ENCODE data around the gene CST6.
A peak's percentile ranks its signal among the peaks of the same experiment; 100 is the strongest.

Gene CST6

DNA sequence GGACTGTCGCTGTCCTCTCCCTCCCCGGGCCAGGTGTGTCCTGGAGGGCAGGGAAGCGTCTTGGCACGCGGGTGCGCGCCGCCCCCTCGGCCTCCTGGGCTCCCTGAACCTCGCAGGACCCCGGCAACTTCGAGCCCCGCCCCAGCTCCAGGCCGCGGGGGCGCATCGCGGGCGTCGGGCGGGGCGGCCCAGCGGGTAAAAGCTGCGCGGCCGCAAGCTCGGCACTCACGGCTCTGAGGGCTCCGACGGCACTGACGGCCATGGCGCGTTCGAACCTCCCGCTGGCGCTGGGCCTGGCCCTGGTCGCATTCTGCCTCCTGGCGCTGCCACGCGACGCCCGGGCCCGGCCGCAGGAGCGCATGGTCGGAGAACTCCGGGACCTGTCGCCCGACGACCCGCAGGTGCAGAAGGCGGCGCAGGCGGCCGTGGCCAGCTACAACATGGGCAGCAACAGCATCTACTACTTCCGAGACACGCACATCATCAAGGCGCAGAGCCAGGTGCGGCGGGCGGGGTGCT lies at the start of gene CST6:
TSS of gene CST6 (plus strand) at position 224 of the 519 bp plus-strand sequence. CDS start at position 261, 37 bp downstream.
- Histone ChIP-seq H3K27me3 (ENCODE audit: control insufficient read depth, insufficient read depth, low read length) (peaks cover 21% of the 10 kb centered on the region), H3K27ac (ENCODE audit: low read depth, low read length) (no peak within 1 kb of the TSS), H3K4me1 (ENCODE audit: control insufficient read depth, insufficient read depth, low read length) (no peaks in the 10 kb centered on the region), H3K4me3 (ENCODE audit: low read length) (peak within 1 kb of the TSS; percentile 30), H3K36me3 (ENCODE audit: control insufficient read depth, insufficient read depth, low read length) (no peaks in the 10 kb centered on the region), H3K9ac (ENCODE audit: low read length) (no peak within 1 kb of the TSS)

- H3K4me1 ChIP-seq (ENCODE audit: control insufficient read depth, insufficient read depth, low read length) = peaks cover 14% of the 10 kb centered on the region
- H3K27me3 ChIP-seq (ENCODE audit: control insufficient read depth, insufficient read depth, low read length) = no peaks in the 10 kb centered on the region
- H3K27ac ChIP-seq (ENCODE audit: low read depth, low read length) = peak overlapping the region; percentile 94
- H3K4me3 ChIP-seq (ENCODE audit: low read length) = peak overlapping the region; percentile 94
- H3K9ac ChIP-seq (ENCODE audit: low read length) = peak overlapping the region; percentile 53
- H3K36me3 ChIP-seq (ENCODE audit: control insufficient read depth, insufficient read depth, low read length) = peaks cover 33% of the 10 kb centered on the region
Measured at GRCh38 chr11:65962141-65962564, 49.7 kb upstream of the CST6 start.

DNA sequence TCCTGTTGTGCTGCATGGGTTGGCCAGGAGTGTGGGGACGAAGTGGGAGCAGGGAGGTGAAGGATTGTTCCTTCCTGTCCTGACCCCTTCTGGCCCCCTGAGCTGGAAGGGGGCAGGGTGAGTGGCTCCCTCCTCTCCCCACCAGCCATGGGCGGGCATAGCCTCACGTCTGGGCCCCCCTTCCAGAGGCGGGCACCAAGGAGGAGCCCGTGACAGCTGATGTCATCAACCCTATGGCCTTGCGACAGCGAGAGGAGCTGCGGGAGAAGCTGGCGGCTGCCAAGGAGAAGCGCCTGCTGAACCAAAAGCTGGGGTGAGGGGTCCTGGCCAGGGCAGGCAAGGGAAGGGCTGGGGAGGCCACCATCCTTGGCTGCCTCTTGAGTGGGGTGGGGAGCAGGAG lies 46.9 kb upstream of the CST6 start:
- Histone ChIP-seq H3K36me3 (ENCODE audit: control insufficient read depth, insufficient read depth, low read length) (peaks cover 43% of the 10 kb centered on the region), H3K27me3 (ENCODE audit: control insufficient read depth, insufficient read depth, low read length) (no peaks in the 10 kb centered on the region), H3K4me3 (ENCODE audit: low read length) (no peak overlapping the region), H3K27ac (ENCODE audit: low read depth, low read length) (no peak overlapping the region), H3K4me1 (ENCODE audit: control insufficient read depth, insufficient read depth, low read length) (peaks cover 14% of the 10 kb centered on the region), H3K9ac (ENCODE audit: low read length) (no peak overlapping the region)

GRCh38 chr11:65965986-65966762 lies 45.6 kb upstream of the CST6 start:
- Histone ChIP-seq H3K4me1 (ENCODE audit: control insufficient read depth, insufficient read depth, low read length) (peaks cover 14% of the 10 kb centered on the region), H3K9ac (ENCODE audit: low read length) (no peak overlapping the region), H3K27me3 (ENCODE audit: control insufficient read depth, insufficient read depth, low read length) (no peaks in the 10 kb centered on the region), H3K27ac (ENCODE audit: low read depth, low read length) (no peak overlapping the region), H3K36me3 (ENCODE audit: control insufficient read depth, insufficient read depth, low read length) (peaks cover 43% of the 10 kb centered on the region), H3K4me3 (ENCODE audit: low read length) (no peak overlapping the region)

DNA sequence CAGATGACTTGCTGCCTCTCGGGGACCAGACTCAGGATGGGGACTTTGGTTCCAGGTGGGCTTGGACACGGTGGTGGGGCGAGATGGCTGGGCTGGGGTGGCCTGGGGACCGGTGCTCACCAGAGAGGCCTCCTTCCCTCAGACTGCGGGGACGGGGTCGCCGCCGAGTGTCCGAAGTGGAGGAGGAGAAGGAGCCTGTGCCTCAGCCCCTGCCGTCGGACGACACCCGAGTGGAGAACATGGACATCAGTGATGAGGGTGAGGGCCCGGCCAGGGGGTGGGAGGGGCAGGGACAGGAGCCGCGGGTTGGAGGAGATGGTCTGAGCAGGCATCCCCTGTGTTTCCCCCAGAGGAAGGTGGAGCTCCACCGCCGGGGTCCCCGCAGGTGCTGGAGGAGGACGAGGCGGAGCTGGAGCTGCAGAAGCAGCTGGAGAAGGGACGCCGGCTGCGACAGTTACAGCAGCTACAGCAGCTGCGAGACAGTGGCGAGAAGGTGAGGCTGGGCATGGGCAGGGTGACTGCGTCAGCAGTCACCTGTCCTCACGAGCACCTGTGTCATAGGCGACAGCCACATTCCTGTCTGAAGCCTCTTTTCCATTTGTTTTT lies 44.4 kb upstream of the CST6 start:
- H3K4me3 ChIP-seq (ENCODE audit: low read length) = no peak overlapping the region
- peaks cover 11% of the 10 kb centered on the region for H3K4me1 ChIP-seq (ENCODE audit: control insufficient read depth, insufficient read depth, low read length)
- no peak overlapping the region for H3K9ac ChIP-seq (ENCODE audit: low read length)
- H3K27ac ChIP-seq (ENCODE audit: low read depth, low read length) = no peak overlapping the region
- peaks cover 43% of the 10 kb centered on the region for H3K36me3 ChIP-seq (ENCODE audit: control insufficient read depth, insufficient read depth, low read length)
- no peaks in the 10 kb centered on the region for H3K27me3 ChIP-seq (ENCODE audit: control insufficient read depth, insufficient read depth, low read length)

DNA sequence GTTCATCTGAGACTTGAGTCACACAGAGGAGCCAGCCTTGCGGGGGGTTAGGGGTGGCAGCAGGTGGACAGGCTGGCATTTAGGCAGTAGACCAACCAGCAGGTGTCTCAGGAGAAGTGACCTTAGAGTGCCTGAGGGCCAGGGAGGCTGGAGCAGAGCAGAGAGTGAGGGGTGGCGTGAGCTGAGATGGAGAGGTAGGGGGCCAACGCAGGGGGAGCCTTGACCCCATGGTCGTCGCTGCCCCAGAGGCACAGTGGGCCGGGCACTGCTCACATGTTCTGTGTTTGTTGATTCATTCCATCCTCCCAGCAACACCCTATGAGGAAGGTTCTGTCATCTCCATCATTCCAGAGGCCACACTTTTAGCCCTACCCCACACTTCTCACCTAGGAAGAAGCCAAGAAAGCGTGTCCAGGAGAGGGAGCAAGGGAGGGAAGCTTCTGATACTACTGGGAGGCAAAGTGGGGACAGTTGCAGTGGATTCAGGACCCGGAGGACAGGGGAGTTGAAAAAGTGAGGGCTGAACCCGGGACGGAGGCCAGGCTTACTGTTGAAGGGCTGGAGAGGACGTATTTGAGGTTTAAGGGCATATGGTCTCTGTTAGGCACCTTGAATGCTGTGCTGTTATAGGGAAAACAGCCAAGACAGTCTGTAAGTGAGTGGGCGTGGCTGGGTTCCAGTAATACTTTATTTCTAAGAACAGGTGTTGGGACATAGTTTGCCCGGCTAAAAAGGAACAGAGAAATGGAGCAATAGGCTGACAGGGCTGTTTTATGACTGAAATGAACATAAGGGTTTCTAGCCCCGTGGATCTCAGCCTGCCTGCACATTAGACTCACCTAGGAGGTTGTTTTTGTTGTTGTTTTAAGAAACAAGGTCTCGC lies 43.0 kb upstream of the CST6 start:
- peaks cover 45% of the 10 kb centered on the region for H3K36me3 ChIP-seq (ENCODE audit: control insufficient read depth, insufficient read depth, low read length)
- H3K27me3 ChIP-seq (ENCODE audit: control insufficient read depth, insufficient read depth, low read length) = no peaks in the 10 kb centered on the region
- H3K4me1 ChIP-seq (ENCODE audit: control insufficient read depth, insufficient read depth, low read length) = peaks cover 1% of the 10 kb centered on the region
- H3K9ac ChIP-seq (ENCODE audit: low read length) = no peak overlapping the region
- no peak overlapping the region for H3K27ac ChIP-seq (ENCODE audit: low read depth, low read length)
- no peak overlapping the region for H3K4me3 ChIP-seq (ENCODE audit: low read length)

DNA sequence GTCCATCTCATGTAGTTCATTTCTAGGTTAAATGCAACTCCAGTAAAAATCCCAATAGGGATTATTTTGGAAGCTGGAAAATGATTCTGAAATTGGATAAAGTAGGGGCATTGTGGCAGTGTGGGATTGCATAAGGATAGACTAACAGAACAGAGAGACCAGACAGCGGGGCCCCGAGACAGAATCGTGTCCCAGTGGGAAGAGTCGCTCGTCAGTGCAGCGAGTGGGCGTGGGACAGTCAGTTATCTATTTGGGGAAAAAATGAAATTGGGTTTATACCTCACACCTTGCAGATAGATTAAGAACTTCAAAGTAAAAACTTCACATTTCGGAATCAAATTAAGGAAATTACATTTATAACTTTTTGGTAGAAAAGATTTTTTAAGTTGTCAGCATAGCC lies 39.7 kb upstream of the CST6 start:
- H3K27me3 ChIP-seq (ENCODE audit: control insufficient read depth, insufficient read depth, low read length) = no peaks in the 10 kb centered on the region
- H3K4me3 ChIP-seq (ENCODE audit: low read length) = no peak overlapping the region
- H3K27ac ChIP-seq (ENCODE audit: low read depth, low read length) = no peak overlapping the region
- H3K4me1 ChIP-seq (ENCODE audit: control insufficient read depth, insufficient read depth, low read length) = no peaks in the 10 kb centered on the region
- H3K9ac ChIP-seq (ENCODE audit: low read length) = no peak overlapping the region
- H3K36me3 ChIP-seq (ENCODE audit: control insufficient read depth, insufficient read depth, low read length) = peaks cover 29% of the 10 kb centered on the region

GRCh38 chr11:65973439-65974110 lies 38.2 kb upstream of the CST6 start:
- H3K4me3 ChIP-seq (ENCODE audit: low read length) = no peak overlapping the region
- H3K4me1 ChIP-seq (ENCODE audit: control insufficient read depth, insufficient read depth, low read length) = no peaks in the 10 kb centered on the region
- H3K27me3 ChIP-seq (ENCODE audit: control insufficient read depth, insufficient read depth, low read length) = no peaks in the 10 kb centered on the region
- H3K36me3 ChIP-seq (ENCODE audit: control insufficient read depth, insufficient read depth, low read length) = peaks cover 27% of the 10 kb centered on the region
- H3K27ac ChIP-seq (ENCODE audit: low read depth, low read length) = no peak overlapping the region
- H3K9ac ChIP-seq (ENCODE audit: low read length) = no peak overlapping the region

DNA sequence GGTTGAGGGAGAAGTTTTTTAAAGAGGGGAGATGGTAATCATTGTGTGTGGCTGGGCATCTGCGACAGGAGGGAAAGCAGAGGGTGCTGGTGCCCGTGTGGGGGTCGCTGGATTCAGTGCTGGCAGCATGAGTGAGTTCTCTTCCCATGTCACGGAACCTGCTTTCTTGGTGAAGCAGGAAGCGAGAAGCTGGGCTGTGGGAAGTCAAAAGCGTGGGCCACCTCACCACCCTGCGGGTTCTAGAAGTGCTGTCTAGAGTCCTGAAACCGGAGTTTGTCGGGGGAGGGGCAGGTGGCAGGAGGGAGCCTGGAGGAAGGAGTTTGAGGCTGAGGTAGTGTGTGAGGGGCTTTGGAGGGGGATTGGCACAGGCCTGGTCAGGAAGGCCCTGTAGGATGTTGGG lies 36.0 kb upstream of the CST6 start:
- no peak overlapping the region for H3K9ac ChIP-seq (ENCODE audit: low read length)
- peaks cover 25% of the 10 kb centered on the region for H3K36me3 ChIP-seq (ENCODE audit: control insufficient read depth, insufficient read depth, low read length)
- no peaks in the 10 kb centered on the region for H3K27me3 ChIP-seq (ENCODE audit: control insufficient read depth, insufficient read depth, low read length)
- no peak overlapping the region for H3K27ac ChIP-seq (ENCODE audit: low read depth, low read length)
- no peak overlapping the region for H3K4me3 ChIP-seq (ENCODE audit: low read length)
- no peaks in the 10 kb centered on the region for H3K4me1 ChIP-seq (ENCODE audit: control insufficient read depth, insufficient read depth, low read length)

DNA sequence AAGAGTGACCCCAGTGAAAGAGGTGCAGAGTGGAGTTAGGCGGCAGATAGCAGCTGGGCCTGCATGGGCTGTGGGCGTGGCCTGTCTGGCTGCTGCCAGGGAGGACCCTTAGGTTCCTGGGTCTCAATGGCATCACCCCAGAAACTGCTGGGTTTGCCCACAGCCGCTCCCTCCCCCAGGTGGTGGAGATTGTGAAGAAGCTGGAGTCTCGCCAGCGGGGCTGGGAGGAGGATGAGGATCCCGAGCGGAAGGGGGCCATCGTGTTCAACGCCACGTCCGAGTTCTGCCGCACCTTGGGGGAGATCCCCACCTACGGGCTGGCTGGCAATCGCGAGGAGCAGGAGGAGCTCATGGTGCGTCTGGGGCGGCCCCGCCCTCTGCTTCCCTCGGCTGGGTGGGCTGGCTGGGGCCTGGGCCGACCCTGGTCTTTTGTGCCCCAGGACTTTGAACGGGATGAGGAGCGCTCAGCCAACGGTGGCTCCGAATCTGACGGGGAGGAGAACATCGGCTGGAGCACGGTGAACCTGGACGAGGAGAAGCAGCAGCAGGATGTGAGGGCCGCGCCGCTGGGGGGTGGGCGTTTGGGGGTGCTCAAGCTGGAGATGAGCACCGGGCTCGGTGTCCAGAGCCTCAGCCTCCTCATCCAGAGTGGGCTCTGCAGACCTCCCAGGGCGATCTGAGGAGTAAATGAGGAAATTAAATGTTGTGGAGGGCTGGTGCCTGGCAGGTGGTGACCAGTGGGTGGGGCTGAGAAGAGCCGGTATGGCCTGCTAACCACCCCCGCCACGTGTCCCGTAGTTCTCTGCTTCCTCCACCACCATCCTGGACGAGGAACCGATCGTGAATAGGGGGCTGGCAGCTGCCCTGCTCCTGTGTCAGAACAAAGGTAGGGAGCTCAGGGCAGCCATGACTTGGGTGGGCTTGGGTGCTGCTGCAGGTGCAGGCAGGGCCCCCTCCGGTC lies 35.3 kb upstream of the CST6 start:
- no peaks in the 10 kb centered on the region for H3K27me3 ChIP-seq (ENCODE audit: control insufficient read depth, insufficient read depth, low read length)
- H3K9ac ChIP-seq (ENCODE audit: low read length) = no peak overlapping the region
- peaks cover 25% of the 10 kb centered on the region for H3K36me3 ChIP-seq (ENCODE audit: control insufficient read depth, insufficient read depth, low read length)
- H3K4me1 ChIP-seq (ENCODE audit: control insufficient read depth, insufficient read depth, low read length) = no peaks in the 10 kb centered on the region
- no peak overlapping the region for H3K27ac ChIP-seq (ENCODE audit: low read depth, low read length)
- H3K4me3 ChIP-seq (ENCODE audit: low read length) = no peak overlapping the region
